H7 (cell line): ENCODE data around the gene ZBED1. TPM values are rescaled to one million over a fixed set of nuclear protein-coding genes. Genes with fewer than 3 reads are reported as not detected.
"Not testable (repeated sequence)": the region's sequence is repeated elsewhere in the genome, so short reads cannot be mapped to it uniquely, and the experiment has no call there.

Source experiments
- DNase-seq: peaks from one replicate; pipeline ENCODE4 v3.0.0; 2012
- H3K27me3 ChIP-seq: 2 replicates; pipeline ENCODE4 v1.6.0; 2011; ENCODE audit warnings: mild to moderate bottlenecking, low read length; ENCODE audit not compliant: control insufficient read depth, insufficient read depth
- H3K36me3 ChIP-seq: replicated peaks from 2 replicates; pipeline ENCODE4 v1.5.1; 2011; ENCODE audit warnings: low read length; ENCODE audit not compliant: control insufficient read depth, insufficient read depth
- H3K4me3 ChIP-seq: 2 replicates; pipeline ENCODE4 v1.5.1; 2011; ENCODE audit warnings: low read depth, mild to moderate bottlenecking, control low read depth, low read length, moderate library complexity; ENCODE audit not compliant: insufficient read depth
- total RNA-seq: library from RNA; depleted of rRNA; stranded (reverse); fragments of >200 nt; shearing (Covaris generic); gene quantifications from 2 replicates; pipeline ENCODE4 v1.2.3, GENCODE V29; 2014

The ZBED1 gene
- total RNA-seq, 1 experiment from 2014 or later = 59.1 TPM

GRCh38 chrX:2481597-2481996 lies 19.2 kb downstream of the ZBED1 start:
- H3K27me3 ChIP-seq, H3K36me3 ChIP-seq, H3K4me3 ChIP-seq, DNase-seq: not testable (repeated sequence)

- not testable (repeated sequence) for DNase-seq, H3K4me3 ChIP-seq
Measured at GRCh38 chrX:2479982-2480381, 20.8 kb downstream of the ZBED1 start.

GRCh38 chrX:2479420-2479780 lies 21.4 kb downstream of the ZBED1 start:
- no peak for DNase-seq
- Histone ChIP-seq H3K4me3 (no peak overlapping the region), H3K36me3 (no peaks in the 10 kb centered on the region), H3K27me3 (no peaks in the 10 kb centered on the region)

More at GRCh38 chrX:2479982-2480381, 20.8 kb downstream of the ZBED1 start:
- not testable (repeated sequence) for H3K36me3 ChIP-seq, H3K27me3 ChIP-seq

GRCh38 chrX:2478546-2479419 lies 22.0 kb downstream of the ZBED1 start:
- no peaks in the 10 kb centered on the region for H3K36me3 ChIP-seq
- no peaks in the 10 kb centered on the region for H3K27me3 ChIP-seq
- DNase-seq = no peak
- no peak overlapping the region for H3K4me3 ChIP-seq

- not testable (repeated sequence) for DNase-seq, H3K4me3 ChIP-seq, H3K27me3 ChIP-seq, H3K36me3 ChIP-seq
Measured at GRCh38 chrX:2477313-2477712, 23.5 kb downstream of the ZBED1 start.

GRCh38 chrX:2474963-2475726 lies 25.6 kb downstream of the ZBED1 start:
- Histone ChIP-seq H3K36me3 (no peaks in the 10 kb centered on the region), H3K4me3 (no peak overlapping the region), H3K27me3 (no peaks in the 10 kb centered on the region)
- no peak for DNase-seq

- Histone ChIP-seq H3K36me3 (no peaks in the 10 kb centered on the region), H3K27me3 (no peaks in the 10 kb centered on the region), H3K4me3 (no peak overlapping the region)
- DNase-seq = no peak
Measured at GRCh38 chrX:2474280-2474962, 26.4 kb downstream of the ZBED1 start.

GRCh38 chrX:2473064-2473463 lies 27.7 kb downstream of the ZBED1 start:
- H3K36me3 ChIP-seq, H3K4me3 ChIP-seq, H3K27me3 ChIP-seq, DNase-seq: not testable (repeated sequence)

- Histone ChIP-seq H3K36me3 (no peaks in the 10 kb centered on the region), H3K4me3 (no peak overlapping the region), H3K27me3 (no peaks in the 10 kb centered on the region)
- no peak for DNase-seq
Measured at GRCh38 chrX:2471641-2472040, 29.1 kb downstream of the ZBED1 start.

GRCh38 chrX:2471126-2471525 lies 29.6 kb downstream of the ZBED1 start:
- not testable (repeated sequence) for H3K27me3 ChIP-seq, DNase-seq, H3K4me3 ChIP-seq, H3K36me3 ChIP-seq

- H3K36me3 ChIP-seq, H3K4me3 ChIP-seq, H3K27me3 ChIP-seq, DNase-seq: not testable (repeated sequence)
Measured at GRCh38 chrX:2469852-2470251, 30.9 kb downstream of the ZBED1 start.

GRCh38 chrX:2469196-2469685 lies 31.5 kb downstream of the ZBED1 start:
- Histone ChIP-seq H3K4me3 (no peak overlapping the region), H3K27me3 (no peaks in the 10 kb centered on the region), H3K36me3 (no peaks in the 10 kb centered on the region; the same call in 1 of the 2 replicates)
- DNase-seq = no peak

- Histone ChIP-seq H3K4me3 (no peak overlapping the region), H3K36me3 (no peaks in the 10 kb centered on the region; the same call in 1 of the 2 replicates), H3K27me3 (no peaks in the 10 kb centered on the region)
- no peak for DNase-seq
Measured at GRCh38 chrX:2468261-2469195, 32.2 kb downstream of the ZBED1 start.
